Lung (tissue), 13 donors: ENCODE measurements around the gene GOLGA1. TPM values are rescaled to one million over a fixed set of nuclear protein-coding genes. Genes with fewer than 3 reads are reported as not detected.

Experiments used
- ATAC-seq: fragments of 200-7000 bp; cut with Tn5 transposase; one replicate; pipeline ENCODE4 v1.9.1; 2020; ENCODE audit warnings: moderate number of reproducible peaks; ENCODE audit not compliant: insufficient read depth, low FRiP score
- DNase-seq, 3 donors: peaks; one replicate each; pipeline ENCODE4 v3.0.0-alpha.2; 2013 to 2017
- H3K27ac ChIP-seq, 2 donors: one replicate each; pipeline ENCODE4 v1.5.1; 2013; ENCODE audit warnings: mild to moderate bottlenecking in 2 of 2, moderate library complexity in 2 of 2, control low read depth in 1 of 2, inconsistent platforms in 1 of 2, low read depth in 1 of 2, low read length in 1 of 2
- H3K27me3 ChIP-seq, 3 donors: one replicate each; pipeline ENCODE4 v1.5.1; 2013; ENCODE audit warnings: low read length in 2 of 3; ENCODE audit not compliant: control insufficient read depth in 3 of 3, insufficient read depth in 3 of 3
- H3K36me3 ChIP-seq, 4 donors: one replicate each; pipeline ENCODE4 v1.5.1; 2013; ENCODE audit warnings: low read length in 4 of 4, mild to moderate bottlenecking in 1 of 4, moderate library complexity in 1 of 4; ENCODE audit not compliant: control insufficient read depth in 4 of 4, insufficient read depth in 4 of 4
- H3K4me1 ChIP-seq, 5 donors: one replicate each; pipeline ENCODE4 v1.5.1; 2013; ENCODE audit warnings: low read length in 5 of 5, mild to moderate bottlenecking in 2 of 5, moderate library complexity in 1 of 5; ENCODE audit not compliant: control insufficient read depth in 5 of 5, insufficient read depth in 5 of 5
- H3K4me3 ChIP-seq: one replicate; pipeline ENCODE4 v1.5.1; 2013; ENCODE audit warnings: mild to moderate bottlenecking, control low read depth, moderate library complexity
- H3K9ac ChIP-seq, 2 donors: one replicate each; pipeline ENCODE4 v1.5.1; 2013; ENCODE audit warnings: low read length in 2 of 2, control low read depth in 1 of 2; ENCODE audit not compliant: insufficient read depth in 1 of 2
- H3K9me3 ChIP-seq, 4 donors: one replicate each; pipeline ENCODE4 v1.5.1; 2013; ENCODE audit warnings: low read length in 3 of 4, mild to moderate bottlenecking in 1 of 4, moderate library complexity in 1 of 4; ENCODE audit not compliant: control insufficient read depth in 4 of 4, insufficient read depth in 3 of 4
- WGBS, 2 donors: extraction: QIAGEN DNeasy Blood & Tissue Kit; methylation state at CpG; one replicate each; pipeline ENCODE4 v1.1.7; 2013; 5-methylcytosine and 5-hydroxymethylcytosine counted together
- polyA plus RNA-seq, 2 donors: library from polyadenylated mRNA; stranded (reverse); fragments of 200-250 nt; gene quantifications; one replicate each; pipeline ENCODE4 v1.2.1, GENCODE V29; 2013
- small RNA-seq: library from RNA; depleted of rRNA; stranded (forward); fragments of <200 nt; gene quantifications from one replicate; pipeline ENCODE3, GENCODE V24; 2014; ENCODE audit warnings: low replicate concordance
- total RNA-seq, 2 donors: library from RNA; depleted of rRNA in 1 of 2; stranded (reverse); fragments of >200 nt in 1 of 2; gene quantifications; one replicate each; pipeline ENCODE4 v1.2.1, GENCODE V29; 2014 to 2021
- TF ChIP-seq, protein P1 (sequence below): IDR thresholded peaks from 2 replicates; pipeline ENCODE4 v1.5.1; 2012; ENCODE audit warnings: mild to moderate bottlenecking; ENCODE audit errors: control extremely low read depth, extremely low read depth
- donor health status: control.
- donor health status: control.
- donor health status: Bipolar disorder and iron deficiency.
- donor health status: healthy.
- donor health status: DM: yes; HTN: yes; CAD: no.

Gene GOLGA1
- total and polyA plus RNA-seq, 4 donors = 6.2 to 20.4 (median 12.3) TPM

DNA sequence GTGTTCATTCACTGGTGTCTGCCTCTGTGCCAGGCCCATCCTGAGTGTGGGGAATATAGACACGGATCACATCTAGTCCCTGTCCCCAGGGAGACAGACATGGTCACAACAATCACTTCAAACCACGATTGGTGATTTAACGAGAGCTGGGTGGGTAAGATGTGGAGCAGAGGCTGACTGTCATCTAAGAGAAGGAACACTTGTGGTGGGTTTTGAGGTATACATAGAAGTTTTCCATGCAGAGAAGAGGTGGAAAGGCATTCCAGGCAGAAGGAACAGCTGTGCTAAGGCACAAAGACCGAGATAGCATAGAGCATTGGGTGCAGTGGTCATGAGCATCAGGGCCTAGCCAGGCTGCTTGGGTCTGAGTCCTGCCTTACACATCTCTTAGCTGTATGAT, 110.3 kb downstream of the GOLGA1 start:
- peaks cover 4 to 25% (median 7%) of the 10 kb centered on the region in 5 donors for H3K4me1 ChIP-seq
- ATAC-seq = no peak
- H3K4me3 ChIP-seq = no peak overlapping the region
- H3K9ac ChIP-seq = no peak overlapping the region
- H3K36me3 ChIP-seq = no peaks in the 10 kb centered on the region
- WGBS, 2 donors = 69 to 71% methylated on average over 4 of the region's 4 CpGs
- TF ChIP-seq, protein P1, sequence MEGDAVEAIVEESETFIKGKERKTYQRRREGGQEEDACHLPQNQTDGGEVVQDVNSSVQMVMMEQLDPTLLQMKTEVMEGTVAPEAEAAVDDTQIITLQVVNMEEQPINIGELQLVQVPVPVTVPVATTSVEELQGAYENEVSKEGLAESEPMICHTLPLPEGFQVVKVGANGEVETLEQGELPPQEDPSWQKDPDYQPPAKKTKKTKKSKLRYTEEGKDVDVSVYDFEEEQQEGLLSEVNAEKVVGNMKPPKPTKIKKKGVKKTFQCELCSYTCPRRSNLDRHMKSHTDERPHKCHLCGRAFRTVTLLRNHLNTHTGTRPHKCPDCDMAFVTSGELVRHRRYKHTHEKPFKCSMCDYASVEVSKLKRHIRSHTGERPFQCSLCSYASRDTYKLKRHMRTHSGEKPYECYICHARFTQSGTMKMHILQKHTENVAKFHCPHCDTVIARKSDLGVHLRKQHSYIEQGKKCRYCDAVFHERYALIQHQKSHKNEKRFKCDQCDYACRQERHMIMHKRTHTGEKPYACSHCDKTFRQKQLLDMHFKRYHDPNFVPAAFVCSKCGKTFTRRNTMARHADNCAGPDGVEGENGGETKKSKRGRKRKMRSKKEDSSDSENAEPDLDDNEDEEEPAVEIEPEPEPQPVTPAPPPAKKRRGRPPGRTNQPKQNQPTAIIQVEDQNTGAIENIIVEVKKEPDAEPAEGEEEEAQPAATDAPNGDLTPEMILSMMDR = no peak
- no peaks in the 10 kb centered on the region for H3K27me3 ChIP-seq
- DNase-seq = no peak
- no peak overlapping the region for H3K27ac ChIP-seq
- no peaks in the 10 kb centered on the region for H3K9me3 ChIP-seq

DNA sequence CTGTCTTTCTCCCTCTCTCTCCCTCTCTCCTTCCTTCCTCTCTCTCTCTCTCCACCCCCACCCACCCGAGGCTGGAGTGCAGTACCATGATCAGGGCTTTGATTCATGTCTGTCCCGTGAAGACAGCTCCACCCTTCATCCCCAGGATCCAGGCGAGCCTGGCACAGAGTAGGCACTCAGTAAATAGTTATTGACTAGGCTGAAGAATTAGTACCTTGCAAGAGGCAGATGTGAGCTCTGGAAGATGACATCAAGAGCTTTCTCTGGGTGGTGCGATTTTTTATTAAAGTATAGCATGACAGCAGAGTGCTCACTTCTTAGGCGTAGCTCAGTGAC, 111.6 kb downstream of the GOLGA1 start:
- TF ChIP-seq, protein P1 = no peak
- Histone ChIP-seq H3K27ac (no peak overlapping the region), H3K4me3 (no peak overlapping the region), H3K9me3 (no peaks in the 10 kb centered on the region), H3K9ac (no peak overlapping the region), H3K27me3 (no peaks in the 10 kb centered on the region), H3K36me3 (no peaks in the 10 kb centered on the region), H3K4me1 (peaks cover 3 to 14% (median 4%) of the 10 kb centered on the region in 5 donors)
- 47 to 59% methylated on average over 5 of the region's 5 CpGs for WGBS, 2 donors
- no peak for DNase-seq
- ATAC-seq = no peak

DNA sequence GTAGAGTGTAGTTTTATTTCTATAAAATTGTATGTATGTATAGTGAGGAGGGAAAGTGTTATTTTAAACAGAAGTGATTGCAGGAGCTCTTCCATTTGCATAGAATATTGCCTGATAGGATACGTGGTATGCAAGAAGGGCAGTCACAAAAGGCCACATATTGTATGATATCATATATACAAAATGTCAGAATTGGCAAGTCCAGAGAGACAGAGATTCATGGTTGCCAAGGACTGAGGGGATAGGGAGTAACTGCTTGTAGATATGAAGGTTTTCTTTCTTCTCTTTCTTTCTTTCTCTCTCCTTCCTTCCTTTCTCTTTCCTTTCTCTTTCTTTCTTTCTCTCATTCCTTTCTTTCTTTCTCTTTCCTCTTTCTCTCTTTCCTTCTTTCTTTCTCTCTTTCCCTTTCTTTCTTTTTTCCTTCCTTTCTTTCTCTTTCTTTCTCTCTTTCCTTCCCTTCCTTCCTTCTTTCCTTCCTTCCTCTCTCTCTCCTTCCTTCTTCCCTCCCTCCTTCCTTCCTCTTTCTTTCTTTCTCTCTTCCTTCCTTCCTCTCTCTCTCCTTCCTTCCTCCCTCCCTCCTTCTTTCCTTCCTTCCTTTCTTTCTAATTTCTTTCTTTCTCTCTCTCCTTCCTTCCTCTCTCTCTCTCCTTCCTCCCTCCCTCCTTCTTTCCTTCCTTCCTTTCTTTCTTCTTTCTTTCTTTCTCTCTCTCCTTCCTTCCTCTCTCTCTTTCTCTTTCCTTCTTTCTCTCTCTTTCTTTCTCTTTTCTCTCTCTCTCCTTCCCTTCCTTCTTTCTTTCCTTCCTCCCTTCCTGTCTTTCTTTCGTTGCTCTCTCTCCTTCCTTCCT, 112.2 kb downstream of the GOLGA1 start:
- ATAC-seq (no peak), DNase-seq (no peak)
- H3K4me1 ChIP-seq = peaks cover 3 to 13% (median 4%) of the 10 kb centered on the region in 5 donors
- H3K9me3 ChIP-seq = no peaks in the 10 kb centered on the region
- no peak overlapping the region for H3K27ac ChIP-seq
- H3K36me3 ChIP-seq = no peaks in the 10 kb centered on the region
- H3K9ac ChIP-seq = peak overlapping the region in 1 of 2 donors; percentile 23
- H3K4me3 ChIP-seq = no peak overlapping the region
- 31 to 34% methylated on average over 2 of the region's 2 CpGs for WGBS, 2 donors
- TF ChIP-seq, protein P1 = no peak
- no peaks in the 10 kb centered on the region for H3K27me3 ChIP-seq

Small RNA genes within 50 kb of the gene (small RNA-seq; reads per million reads assigned to genes)
- gene RNU4-82P = not detected

Other genes with a start within 250 kb of the GOLGA1 start
- gene NR6A1, start 169.8 kb downstream of the GOLGA1 start, total RNA-seq = 1 to 10 TPM; 3.4 to 4.0 TPM
- gene NR6A1, start 169.8 kb downstream of the GOLGA1 start, polyA plus RNA-seq = 1 to 10 TPM in 1 of 2 donors, under 1 TPM in 1; 0.94 to 1.5 TPM
- 10 to 100 TPM; 12.5 to 56.7 TPM for gene OLFML2A, start 163.9 kb downstream of the GOLGA1 start, total RNA-seq
- 1 to 10 TPM; 2.0 to 2.6 TPM for gene OLFML2A, start 163.9 kb downstream of the GOLGA1 start, polyA plus RNA-seq
- 10 to 100 TPM; 11.4 to 28.9 TPM for gene WDR38, start 87.6 kb downstream of the GOLGA1 start, total RNA-seq
- 10 to 100 TPM in 1 of 2 donors, 1 to 10 TPM in 1; 6.0 to 12.8 TPM for gene WDR38, start 87.6 kb downstream of the GOLGA1 start, polyA plus RNA-seq
- gene RPL35, start 79.1 kb downstream of the GOLGA1 start, total RNA-seq = 1,000 to 10,000 TPM in 1 of 2 donors, 100 to 1,000 TPM in 1; 758 to 1,099 TPM
- 1,000 to 10,000 TPM; 2,451 to 5,305 TPM for gene RPL35, start 79.1 kb downstream of the GOLGA1 start, polyA plus RNA-seq
- 10 to 100 TPM; 27.6 to 48.5 TPM for gene ARPC5L, start 79.0 kb downstream of the GOLGA1 start, total RNA-seq
- gene ARPC5L, start 79.0 kb downstream of the GOLGA1 start, polyA plus RNA-seq = 10 to 100 TPM; 46.9 to 64.6 TPM
- gene SCAI, start 202.4 kb upstream of the GOLGA1 start, total RNA-seq = 10 to 100 TPM; 11.1 to 39.9 TPM
- gene SCAI, start 202.4 kb upstream of the GOLGA1 start, polyA plus RNA-seq = 1 to 10 TPM; 1.4 to 5.0 TPM
- gene PPP6C, start 248.7 kb upstream of the GOLGA1 start, total RNA-seq = 10 to 100 TPM; 27.3 to 37.0 TPM
- gene PPP6C, start 248.7 kb upstream of the GOLGA1 start, polyA plus RNA-seq = 10 to 100 TPM; 20.8 to 23.5 TPM